GM21528 (cell line): ENCODE results near the gene UBE2F.
"Not testable (repeated sequence)": the region's sequence is repeated elsewhere in the genome, so short reads cannot be mapped to it uniquely, and the experiment has no call there.

Source experiments
- ATAC-seq: cut with Tn5 transposase; IDR thresholded peaks from one replicate; pipeline ENCODE4 v1.9.1; 2021; ENCODE audit warnings: mild to moderate bottlenecking, moderate library complexity; ENCODE audit not compliant: unreplicated experiment, low FRiP score

The UBE2F gene

DNA sequence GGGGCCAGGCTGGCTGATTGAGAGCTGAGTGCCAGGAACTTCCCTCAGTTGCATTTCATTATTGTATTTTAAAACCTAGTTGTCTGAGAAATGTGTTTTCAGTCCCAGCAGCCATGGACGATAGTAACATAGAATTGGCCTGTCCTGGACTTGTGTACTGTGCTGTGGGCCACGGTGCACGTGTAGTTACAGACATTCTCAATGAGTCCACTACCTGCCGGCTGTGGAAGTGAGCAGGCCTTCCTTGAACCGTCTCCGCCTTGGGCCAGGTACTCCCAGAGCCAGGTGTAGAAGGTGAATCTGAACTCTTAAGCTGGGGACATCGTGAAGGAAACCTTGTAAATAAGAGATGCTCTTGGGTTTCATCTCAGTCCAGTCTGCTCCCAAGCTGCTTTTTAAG, 47.0 kb downstream of the UBE2F start:
- no peak for ATAC-seq

DNA sequence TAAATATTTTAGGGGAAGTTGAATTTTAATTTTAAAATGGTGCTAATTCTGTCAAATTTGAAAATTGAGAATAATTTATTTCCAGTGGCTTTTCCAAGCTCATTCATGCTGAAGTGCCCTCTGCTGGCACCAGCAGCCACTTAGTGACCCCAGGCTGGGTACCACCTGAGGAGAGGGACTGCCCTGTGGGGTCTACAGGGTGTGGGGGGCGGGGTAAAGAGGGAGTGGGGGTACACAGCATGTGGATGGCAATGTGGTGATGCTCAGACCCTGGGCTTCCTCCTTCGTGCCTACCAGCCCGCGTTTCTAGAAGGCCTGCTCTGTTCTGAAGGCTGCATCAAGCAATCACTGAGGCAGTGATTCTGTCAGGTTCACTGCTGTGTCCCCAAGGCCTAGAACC, 48.9 kb downstream of the UBE2F start:
- no peak for ATAC-seq

DNA sequence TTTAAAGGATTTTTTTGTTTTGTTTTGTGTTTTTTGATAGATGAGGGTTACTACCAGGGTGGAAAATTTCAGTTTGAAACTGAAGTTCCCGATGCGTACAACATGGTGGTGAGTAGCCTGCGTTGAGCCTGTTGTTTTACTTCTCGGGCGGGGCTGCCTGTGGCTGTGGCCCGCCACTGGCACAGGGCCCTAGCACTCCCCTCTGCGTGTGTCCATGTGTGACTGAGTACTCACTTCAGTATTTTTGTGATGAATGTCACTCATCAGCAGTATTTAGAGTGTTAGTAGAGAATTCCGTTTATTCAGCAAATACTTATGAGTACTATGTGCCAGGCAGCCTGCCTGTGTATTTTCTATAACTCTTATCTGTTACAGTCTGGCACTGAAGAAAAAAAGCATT, 49.7 kb downstream of the UBE2F start:
- no peak for ATAC-seq

DNA sequence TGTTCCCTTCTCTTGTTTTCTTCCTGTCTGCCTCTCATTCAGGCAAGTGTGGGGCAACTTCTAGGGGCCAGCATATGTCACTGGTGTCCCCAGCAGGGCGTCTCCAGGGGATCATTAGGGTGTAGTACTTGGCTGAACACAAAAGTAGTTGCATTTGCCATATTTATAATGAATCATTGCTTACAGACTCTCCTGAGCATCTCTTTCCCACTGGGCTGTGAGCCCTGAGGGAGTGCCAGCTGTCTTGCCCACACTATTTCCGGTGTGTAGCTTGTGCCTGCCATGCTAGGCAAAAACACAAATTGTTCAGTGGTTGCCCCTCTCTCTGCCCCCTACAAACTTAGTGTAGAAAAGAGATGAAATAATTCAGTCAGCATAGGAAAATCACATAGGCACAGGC, 53.1 kb downstream of the UBE2F start:
- no peak for ATAC-seq

DNA sequence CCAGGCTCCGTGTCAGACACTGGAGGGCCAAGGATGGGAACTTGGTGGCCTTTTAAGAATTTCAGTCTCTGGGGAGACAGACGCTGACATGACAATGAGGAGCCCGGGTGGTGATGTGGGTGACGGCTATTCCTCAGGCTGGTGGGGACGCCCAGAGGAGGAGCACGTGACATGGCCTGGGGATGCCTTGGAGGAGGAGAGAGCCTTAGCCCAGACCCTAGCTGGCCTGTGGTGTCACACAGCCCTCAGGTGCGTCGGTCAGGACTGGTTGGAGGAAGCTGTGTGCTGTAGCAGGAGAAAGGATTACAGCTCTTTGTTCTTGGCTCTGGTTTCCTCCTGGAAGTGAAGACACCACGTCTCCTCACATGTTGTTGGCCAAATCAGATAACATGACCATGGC, 54.0 kb downstream of the UBE2F start:
- ATAC-seq: no peak

DNA sequence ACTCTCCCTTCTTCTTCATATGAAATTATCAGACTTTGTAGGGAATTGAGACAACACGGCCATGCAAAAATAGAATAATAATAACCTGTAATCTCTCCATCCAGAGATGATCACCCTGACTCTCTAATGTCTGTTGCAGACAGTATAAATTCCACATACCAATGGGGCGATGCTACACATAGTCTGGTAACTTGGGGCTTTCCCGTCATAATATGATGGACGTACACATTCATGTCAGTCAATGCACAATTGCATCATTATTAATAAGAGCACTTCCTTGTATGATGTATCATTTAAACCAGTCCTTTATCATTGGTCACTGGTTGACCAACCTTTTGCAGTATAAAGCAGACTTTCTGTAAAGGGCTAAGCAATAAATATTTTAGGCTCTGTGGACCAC, 54.5 kb downstream of the UBE2F start:
- no peak for ATAC-seq

DNA sequence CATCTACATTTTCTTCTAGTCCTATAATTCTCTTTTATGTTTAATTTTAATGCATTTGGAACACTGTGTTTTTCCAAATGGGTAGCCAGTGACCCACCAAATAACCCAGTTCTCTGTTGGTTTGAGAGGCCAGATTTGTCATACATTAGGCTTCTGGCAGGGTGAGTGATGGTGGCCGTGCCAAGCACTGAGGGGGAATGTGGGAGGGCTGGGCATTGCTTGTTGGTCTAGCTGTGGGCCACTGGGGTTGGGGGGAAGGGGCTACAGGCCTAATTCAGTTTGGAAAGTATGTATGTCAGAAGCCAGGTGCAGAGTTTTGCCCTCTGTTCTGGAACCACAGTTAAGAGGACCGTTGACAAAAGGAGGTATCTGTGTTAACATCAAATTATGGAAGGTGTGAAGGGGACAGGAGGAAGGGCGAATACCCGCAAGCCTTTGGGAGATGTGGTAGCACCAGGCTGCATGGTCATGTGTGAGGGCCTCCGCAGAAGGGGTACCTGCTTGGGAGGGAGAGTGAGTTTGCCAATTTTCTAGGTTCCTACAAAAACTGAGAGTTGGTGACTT, 55.9 kb downstream of the UBE2F start:
- ATAC-seq: no peak

DNA sequence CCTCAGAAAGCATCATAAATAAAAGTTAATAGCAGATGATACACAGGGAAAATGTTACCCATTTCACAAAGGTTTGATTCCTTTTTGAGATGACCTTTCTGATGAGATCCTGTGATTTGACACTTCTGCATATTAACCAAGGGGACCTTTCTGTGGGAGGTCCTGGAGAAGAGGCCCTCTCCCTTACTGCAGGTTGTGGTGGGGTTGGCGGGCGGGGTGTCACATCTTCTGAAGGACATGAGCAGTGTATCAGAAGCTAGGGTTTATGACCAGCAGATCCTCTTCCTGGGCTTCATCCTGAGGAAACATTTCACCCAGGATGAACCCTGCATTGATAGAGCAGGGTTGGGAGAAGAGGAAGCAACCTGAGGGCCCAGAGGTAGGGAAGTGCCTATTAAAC, 56.8 kb downstream of the UBE2F start:
- no peak for ATAC-seq

DNA sequence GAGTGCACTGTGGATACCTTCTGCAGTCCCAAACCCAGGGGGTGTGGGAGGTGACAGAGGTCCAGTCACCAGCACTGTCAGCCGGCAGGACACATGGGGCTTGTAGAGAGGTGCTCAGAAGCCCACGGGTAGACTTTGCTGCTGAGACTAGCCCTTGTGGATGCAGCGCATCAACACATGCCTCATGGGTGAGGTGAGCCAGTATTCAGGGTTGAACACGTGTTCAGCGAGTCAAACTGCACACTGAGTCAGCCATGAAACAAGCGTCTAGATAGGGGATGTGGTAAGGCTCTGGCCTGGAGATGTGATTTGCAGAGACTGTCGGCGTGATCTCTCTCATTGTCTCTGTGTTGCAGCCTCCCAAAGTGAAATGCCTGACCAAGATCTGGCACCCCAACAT, 58.2 kb downstream of the UBE2F start:
- ATAC-seq: no peak

DNA sequence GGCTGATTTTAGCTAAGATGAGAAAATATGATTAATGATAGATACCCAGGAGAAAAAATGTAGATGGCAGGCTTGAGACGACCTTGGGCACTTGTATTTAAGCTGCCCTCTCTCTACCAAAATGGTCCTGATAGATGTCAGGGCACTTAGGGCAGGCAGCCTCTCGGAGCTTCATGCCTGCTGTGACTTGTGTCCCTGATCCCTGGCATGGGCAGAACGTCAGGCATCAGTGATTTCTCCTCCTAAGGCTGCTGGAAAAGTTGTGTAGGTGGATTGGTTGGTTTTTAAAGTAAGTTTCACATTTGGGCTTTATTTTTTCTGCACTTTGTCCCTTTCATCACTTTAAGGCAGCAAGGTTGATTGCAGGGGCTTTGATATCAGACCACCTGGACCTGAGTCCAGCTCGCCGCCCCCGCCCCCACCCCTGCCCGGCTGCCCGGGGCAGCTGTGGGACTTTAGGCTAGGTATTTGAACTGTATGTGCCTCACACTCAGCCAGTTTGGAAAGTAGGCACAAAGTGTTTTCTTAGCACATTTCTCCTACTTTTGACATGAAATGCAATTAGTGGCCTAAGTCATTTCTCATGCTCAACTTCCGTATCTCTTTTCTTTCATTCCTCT, 59.0 kb downstream of the UBE2F start:
- ATAC-seq: no peak

DNA sequence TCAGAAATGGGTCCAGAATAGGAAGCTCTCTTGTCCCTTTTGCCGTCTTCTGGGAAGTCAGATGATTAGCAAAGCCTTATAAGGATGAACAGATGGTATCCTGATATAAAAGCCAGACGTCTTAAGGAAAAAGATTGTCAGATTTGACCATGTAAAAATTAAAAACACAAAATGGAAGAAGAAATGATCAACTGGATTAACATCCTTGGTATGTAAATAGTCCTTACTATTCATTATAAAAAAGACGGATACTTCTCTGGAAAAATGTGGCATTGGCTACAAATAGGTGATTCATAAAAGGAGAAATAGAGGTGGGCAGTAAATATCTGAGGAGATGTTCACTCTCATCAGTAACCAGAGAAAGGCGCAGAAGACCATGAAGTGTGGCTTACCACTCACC, 60.2 kb downstream of the UBE2F start:
- no peak for ATAC-seq

DNA sequence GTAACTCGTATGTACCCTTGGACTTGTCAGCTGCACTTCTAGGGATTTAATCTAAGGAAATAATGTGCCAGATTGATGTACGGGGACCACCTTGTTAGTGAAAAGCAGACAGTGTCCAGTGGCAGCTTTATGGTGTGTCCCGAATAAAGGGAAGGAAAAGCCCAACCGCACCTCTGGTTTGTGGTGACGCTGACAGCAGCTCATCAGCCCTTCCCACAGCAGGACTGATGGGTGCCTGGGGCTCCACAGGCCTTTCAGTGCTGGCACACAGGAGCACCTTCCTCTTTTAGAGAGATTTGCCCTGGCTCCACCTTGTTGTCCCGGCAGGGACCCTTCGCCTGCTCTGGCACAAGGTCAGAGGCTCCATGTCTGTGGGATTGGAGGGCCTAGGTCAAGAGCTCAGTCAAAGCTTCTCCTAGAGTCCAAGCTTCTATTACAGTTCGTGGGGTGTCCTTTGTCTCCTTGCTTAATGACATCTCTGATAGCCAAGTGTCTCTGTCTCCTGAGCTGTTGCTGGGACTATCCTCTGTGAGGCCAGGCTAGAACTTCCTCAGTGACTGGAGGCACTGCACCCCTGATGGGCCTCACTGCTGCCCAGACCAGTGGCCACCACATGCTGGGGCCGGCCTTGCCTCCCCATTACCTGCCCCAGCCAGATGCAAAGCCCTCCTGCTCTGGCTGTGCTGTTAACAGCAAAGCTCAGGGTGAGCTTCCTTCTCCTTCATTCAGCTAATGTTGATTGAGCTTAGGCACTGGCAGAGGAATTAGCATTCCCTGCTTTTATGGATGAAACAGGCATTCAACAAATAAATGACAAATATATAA, 61.0 kb downstream of the UBE2F start:
- no peak for ATAC-seq

DNA sequence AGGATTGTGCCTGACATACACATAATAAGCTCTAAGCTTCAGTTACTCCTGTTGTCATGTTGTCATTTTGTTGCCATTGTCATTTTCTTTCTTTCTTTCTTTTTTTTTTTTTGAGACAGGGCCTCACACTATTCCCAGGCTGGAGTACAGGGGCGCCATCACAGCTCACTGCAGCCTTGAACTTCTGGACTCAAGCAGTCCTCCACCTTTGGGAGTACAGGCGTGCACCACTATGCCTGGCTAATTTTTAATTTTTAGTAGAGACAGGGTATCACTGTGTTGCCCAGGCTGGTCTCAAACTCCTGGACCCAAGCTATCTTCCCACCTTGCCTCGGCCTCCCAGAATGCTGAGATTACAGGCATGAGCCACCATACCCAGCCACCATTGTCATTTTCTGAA, 63.0 kb downstream of the UBE2F start:
- ATAC-seq: no peak

DNA sequence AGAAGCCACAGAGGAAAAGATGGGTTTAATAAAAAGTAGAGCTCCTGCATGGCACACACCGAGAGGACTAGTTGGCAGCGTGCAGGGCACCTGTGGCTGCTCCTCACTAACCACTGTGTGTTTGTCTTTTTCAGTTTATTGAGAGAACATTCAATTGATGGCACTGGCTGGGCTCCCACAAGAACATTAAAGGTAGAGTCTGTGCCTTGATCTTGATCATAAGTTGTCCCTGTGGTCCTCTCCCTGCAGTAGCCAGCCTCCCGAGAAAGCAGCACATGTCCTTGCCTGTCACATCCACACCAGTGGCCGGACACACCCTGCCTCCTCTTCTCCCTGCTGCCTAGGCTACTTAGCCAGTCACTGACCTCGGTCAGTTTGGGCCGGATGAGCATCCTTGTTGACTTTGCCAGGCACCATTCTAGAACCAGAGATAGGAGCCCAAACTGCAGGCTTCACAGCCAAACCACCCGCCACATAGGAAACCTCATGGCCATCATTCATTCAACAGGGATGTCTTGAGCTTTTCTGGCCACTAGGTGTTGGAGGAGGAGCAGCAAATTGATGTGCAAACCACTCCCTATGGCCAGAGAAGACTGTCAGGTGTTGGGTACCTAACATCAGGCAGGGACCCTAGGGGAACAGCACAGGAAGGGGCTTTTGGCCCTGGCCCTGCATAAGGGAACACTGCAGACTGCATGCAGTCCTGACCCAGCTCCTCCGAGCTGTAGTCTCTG, 63.8 kb downstream of the UBE2F start:
- ATAC-seq: no peak

DNA sequence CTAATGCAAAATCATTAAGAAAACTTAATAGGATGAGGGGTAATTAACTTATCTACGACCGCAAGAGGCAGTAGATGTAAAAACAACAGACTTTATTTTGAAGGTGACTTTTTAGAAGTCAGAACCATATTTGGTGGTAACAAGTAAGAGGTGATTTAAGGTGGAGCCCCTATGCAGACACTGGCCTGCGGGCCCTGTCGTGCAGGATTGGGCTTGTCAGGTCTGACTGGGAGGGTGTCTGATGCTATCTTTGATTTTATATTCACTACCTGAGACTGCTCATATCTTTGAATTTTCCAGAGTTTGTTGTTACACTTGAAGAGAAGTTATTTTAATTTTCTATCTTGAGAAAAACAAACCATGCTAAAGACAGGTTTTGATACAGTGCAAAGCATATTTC, 64.9 kb downstream of the UBE2F start:
- ATAC-seq: no peak

DNA sequence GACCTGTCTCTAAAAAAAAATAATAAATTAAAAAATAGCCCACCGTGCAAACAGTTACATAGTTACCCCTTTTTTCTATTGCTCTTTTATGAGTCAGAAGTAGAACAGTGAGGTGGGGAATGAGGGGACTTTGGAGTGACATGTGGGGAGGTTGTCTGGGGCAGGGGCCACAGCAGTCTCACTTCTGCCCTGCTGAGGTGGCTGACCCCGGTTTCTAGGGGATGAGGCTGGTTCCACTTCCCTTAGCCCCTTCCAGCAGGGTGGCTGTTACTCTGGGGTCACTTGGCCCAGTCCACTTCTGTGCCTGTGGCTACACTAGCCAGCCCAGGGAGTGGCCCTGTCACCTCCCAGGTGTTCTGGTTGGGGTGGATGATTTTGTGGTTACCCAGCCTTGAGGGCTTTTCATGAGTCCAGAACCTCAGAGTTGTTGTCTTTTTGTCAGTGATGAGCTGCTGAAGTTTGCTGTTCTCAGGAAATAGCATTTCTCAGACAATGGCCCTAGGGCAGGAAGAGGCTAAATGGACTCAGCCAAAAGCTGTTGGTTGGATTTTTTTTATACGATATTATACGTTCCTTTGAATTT, 66.0 kb downstream of the UBE2F start:
- ATAC-seq: no peak

DNA sequence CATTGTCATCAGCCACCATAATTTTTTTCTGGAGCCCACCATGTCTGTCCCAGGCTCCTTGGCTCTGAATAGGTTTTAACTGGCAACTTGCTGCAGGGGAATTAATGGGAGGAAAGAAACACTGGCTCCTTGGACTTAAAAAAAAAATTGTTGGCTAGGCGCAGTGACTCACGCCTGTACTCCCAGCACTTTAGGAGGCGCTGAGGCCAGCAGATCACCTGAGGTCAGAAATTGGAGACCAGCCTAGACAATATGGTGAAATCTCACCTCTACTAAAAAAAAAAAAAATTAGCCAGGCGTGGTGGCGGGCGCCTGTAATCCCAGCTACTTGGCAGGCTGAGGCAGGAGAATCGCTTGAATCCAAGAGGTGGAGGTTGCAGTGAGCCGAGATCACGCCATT, 67.2 kb downstream of the UBE2F start:
- ATAC-seq: not testable (repeated sequence)

DNA sequence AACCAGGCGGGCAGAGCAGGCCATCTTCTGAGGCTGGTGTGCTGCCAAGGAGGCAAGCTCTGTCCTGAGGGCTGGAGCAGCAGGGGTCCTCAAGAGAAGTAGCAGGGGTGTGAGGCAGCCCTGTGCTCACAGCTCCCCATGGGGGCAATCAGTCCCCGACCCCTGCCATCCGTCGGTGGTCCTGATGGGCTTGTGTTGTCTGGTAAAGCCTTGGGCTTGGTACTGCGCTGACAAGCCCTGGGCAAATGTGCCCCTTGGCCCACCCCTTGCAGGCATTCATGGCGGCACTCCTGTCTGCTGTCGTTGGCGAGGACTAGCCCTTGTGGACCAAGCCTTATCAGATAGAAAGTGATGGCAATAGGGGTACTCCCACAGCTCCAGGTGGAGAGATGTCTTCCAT, 71.4 kb downstream of the UBE2F start:
- no peak for ATAC-seq

DNA sequence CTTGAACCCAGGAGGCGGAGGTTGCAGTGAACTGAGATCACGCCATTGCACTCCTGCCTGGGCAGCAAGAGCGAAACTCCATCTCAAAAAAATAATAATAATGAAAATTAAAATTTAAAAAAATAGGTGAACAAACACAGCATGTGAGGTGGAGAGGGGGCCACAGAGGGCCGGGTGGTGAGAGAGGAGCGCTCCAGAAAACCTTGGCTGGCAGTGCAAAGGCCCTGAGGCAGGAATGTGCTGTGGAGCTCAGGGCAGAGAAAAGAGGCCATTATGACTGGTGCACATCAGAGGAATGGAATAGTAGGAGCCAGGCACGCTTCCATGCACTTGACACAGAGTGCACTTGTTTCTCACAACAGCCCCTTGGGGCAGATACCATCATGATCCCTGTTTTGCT, 72.3 kb downstream of the UBE2F start:
- no peak for ATAC-seq

DNA sequence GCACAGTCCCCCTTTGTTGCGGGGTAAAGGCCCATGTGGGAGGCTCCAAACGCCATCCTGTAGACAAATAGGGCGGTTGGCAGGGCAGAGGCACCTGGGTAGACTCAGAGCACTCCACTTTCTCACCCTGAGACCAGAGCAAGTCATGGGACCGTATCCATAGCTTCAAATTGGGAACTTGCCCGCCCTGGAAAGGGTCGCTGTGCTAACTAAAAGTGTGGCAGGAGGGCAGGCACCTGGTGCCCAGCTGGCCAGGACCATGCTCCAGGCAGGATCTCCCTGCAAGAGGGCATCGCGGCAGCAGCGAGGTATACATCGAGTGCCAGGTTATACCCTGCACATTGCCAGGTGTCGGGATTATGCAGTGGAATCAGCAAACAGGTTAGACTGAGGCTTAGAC, 73.2 kb downstream of the UBE2F start:
- no peak for ATAC-seq

DNA sequence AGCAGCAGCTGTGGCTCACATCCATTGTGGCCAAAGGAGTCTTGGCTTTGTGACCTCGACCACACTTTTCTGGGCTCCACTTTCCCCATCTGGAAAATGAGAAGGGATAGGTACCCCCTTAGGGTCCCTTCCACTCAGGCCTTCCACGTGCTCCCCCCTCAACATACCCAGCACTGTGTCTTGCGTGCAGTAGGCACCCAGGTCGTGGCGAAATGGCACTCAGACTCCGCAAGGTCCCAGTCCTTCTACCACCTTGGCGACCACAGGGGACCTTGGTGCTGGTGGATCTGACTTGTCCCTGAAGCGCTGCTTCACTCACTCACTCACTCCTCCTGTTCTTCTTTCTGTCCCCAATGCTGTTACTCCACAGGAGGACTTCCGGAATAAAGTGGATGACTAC, 74.1 kb downstream of the UBE2F start:
- ATAC-seq: no peak
